Measurements from ENCODE around the gene ATXN8OS. TPM values are rescaled to one million over a fixed set of nuclear protein-coding genes. Genes with fewer than 3 reads are reported as not detected.

The ATXN8OS gene
- polyA plus RNA-seq, 1 of the 3 experiments (the other 2 are of a cell fraction): not detected

- no peak overlapping the region for H3K27ac ChIP-seq (ENCODE audit: low read depth in 2 of 2, low read length in 1 of 2)
- H3F3A ChIP-seq (replicated peaks; ENCODE audit: insufficient read depth): no peaks in the 10 kb centered on the region
- 57% methylated on average over 1 of the region's 1 CpG for WGBS (ENCODE audit: low lambda C conversion rate)
- DNase-seq: no peak
- H3K9me3 ChIP-seq: no peaks in the 10 kb centered on the region
- no peaks in the 10 kb centered on the region for H3K36me3 ChIP-seq (replicated peaks in 1 of 2; ENCODE audit: control insufficient read depth in 1 of 2, insufficient read depth in 2 of 2, low read length in 1 of 2)
- no peaks in the 10 kb centered on the region for H3K79me2 ChIP-seq (ENCODE audit: insufficient read depth)
- no peak overlapping the region for H2AFZ ChIP-seq (ENCODE audit: low read depth)
- H3K4me2 ChIP-seq: no peak overlapping the region
- no peaks in the 10 kb centered on the region for H4K20me1 ChIP-seq (ENCODE audit: insufficient read depth)
- H3K4me3 ChIP-seq (ENCODE audit: low read depth in 2 of 2, low read length in 1 of 2): no peak overlapping the region
- TF ChIP-seq RCOR1 (IDR thresholded peaks at IDR 0.05; ENCODE audit: low read length): no peak
- TF ChIP-seq TAF1 (IDR thresholded peaks at IDR 0.05; ENCODE audit: borderline replicate concordance, low read depth, low read length): no peak
- TF ChIP-seq NRF1 (IDR thresholded peaks at IDR 0.05; ENCODE audit: low read depth, low read length): no peak
- no peak for TF ChIP-seq FOSL2 (IDR thresholded peaks at IDR 0.05; ENCODE audit: borderline replicate concordance, low read depth)
- no peak for TF ChIP-seq JUND (IDR thresholded peaks at IDR 0.05)
- no peak for TF ChIP-seq GABPA (IDR thresholded peaks at IDR 0.05; ENCODE audit: low read depth)
- TF ChIP-seq PBX3 (IDR thresholded peaks at IDR 0.05): no peak
- no peak for TF ChIP-seq YY1 (IDR thresholded peaks at IDR 0.05; ENCODE audit: low read depth)
- no peak for TF ChIP-seq CHD2 (IDR thresholded peaks at IDR 0.05; ENCODE audit: low read length, partially characterized antibody)
- TF ChIP-seq NFIC (IDR thresholded peaks at IDR 0.05; ENCODE audit: borderline replicate concordance): no peak
- TF ChIP-seq MXI1 (IDR thresholded peaks at IDR 0.05; ENCODE audit: low read depth, low read length): no peak
- TF ChIP-seq EP300 (IDR thresholded peaks at IDR 0.05; ENCODE audit: borderline replicate concordance in 1 of 2, low read depth in 1 of 2, low read length in 1 of 2): no peak
- TF ChIP-seq IRF3 (IDR thresholded peaks at IDR 0.05; ENCODE audit: low read depth, low read length): no peak
- TF ChIP-seq FOXJ3 (CRISPR knock-in tag; IDR thresholded peaks at IDR 0.05): no peak
- TF ChIP-seq MEF2A (IDR thresholded peaks at IDR 0.05; ENCODE audit: borderline replicate concordance, low read depth): no peak
- TF ChIP-seq REST (IDR thresholded peaks at IDR 0.05; ENCODE audit: low read depth, low read length): no peak
- TF ChIP-seq CTCF (IDR thresholded peaks at IDR 0.05): no peak
- H3K27me3 ChIP-seq (ENCODE audit: insufficient read depth): no peaks in the 10 kb centered on the region
- POLR2A ChIA-PET: no interaction called here
- no peak overlapping the region for H3K9ac ChIP-seq
- H3K9me2 ChIP-seq: no peaks in the 10 kb centered on the region
- CTCF ChIA-PET: no interaction called here
- H3K4me1 ChIP-seq (ENCODE audit: control insufficient read depth in 1 of 2, insufficient read depth in 2 of 2, low read depth in 1 of 2, low read length in 1 of 2): no peaks in the 10 kb centered on the region
Measured at GRCh38 chr13:70178346-70178745, 70.7 kb downstream of the ATXN8OS start.

Other genes starting within 250 kb of the ATXN8OS start
- not detected in 2 replicates for gene KLHL1, start 626 bp downstream of the ATXN8OS start, polyA plus RNA-seq (2012; rRNA removed)